ENCODE measurements around the gene FSTL4.
A peak's percentile ranks its signal among the peaks of the same experiment; 100 is the strongest.

FSTL4 gene

GRCh38 chr5:133423618-133424282, 188.6 kb downstream of the FSTL4 start:
- DNase-seq, result peak; percentile 41

GRCh38 chr5:133423011-133423617, 189.2 kb downstream of the FSTL4 start:
- DNase-seq, result no peak

- DNase-seq, result no peak
Observed at GRCh38 chr5:133421806-133422205, 190.5 kb downstream of the FSTL4 start.

GRCh38 chr5:133421394-133421793, 190.9 kb downstream of the FSTL4 start:
- DNase-seq, result no peak

GRCh38 chr5:133420440-133421301, 191.7 kb downstream of the FSTL4 start:
- no peak for DNase-seq

GRCh38 chr5:133415906-133416305, 196.4 kb downstream of the FSTL4 start:
- DNase-seq, result no peak

GRCh38 chr5:133415506-133415905, 196.8 kb downstream of the FSTL4 start:
- DNase-seq, result no peak

- DNase-seq, result no peak
Observed at GRCh38 chr5:133412661-133413060, 199.7 kb downstream of the FSTL4 start.

- DNase-seq, result no peak
Observed at GRCh38 chr5:133410335-133410828, 202.0 kb downstream of the FSTL4 start.

- DNase-seq, result no peak
Observed at GRCh38 chr5:133409210-133409674, 203.1 kb downstream of the FSTL4 start.

- DNase-seq, result no peak
Observed at GRCh38 chr5:133408322-133408721, 204.0 kb downstream of the FSTL4 start.

GRCh38 chr5:133406977-133407632, 205.2 kb downstream of the FSTL4 start:
- DNase-seq, result no peak

GRCh38 chr5:133406208-133406976, 205.9 kb downstream of the FSTL4 start:
- no peak for DNase-seq

GRCh38 chr5:133405275-133406034, 206.9 kb downstream of the FSTL4 start:
- no peak for DNase-seq

- no peak for DNase-seq
Observed at GRCh38 chr5:133404724-133405123, 207.6 kb downstream of the FSTL4 start.

GRCh38 chr5:133403741-133404364, 208.5 kb downstream of the FSTL4 start:
- DNase-seq, result no peak

- DNase-seq, result no peak
Observed at GRCh38 chr5:133402775-133403174, 209.6 kb downstream of the FSTL4 start.

GRCh38 chr5:133401731-133402347, 210.5 kb downstream of the FSTL4 start:
- no peak for DNase-seq

- DNase-seq, result no peak
Observed at GRCh38 chr5:133400831-133401351, 211.4 kb downstream of the FSTL4 start.

GRCh38 chr5:133400120-133400519, 212.2 kb downstream of the FSTL4 start:
- DNase-seq, result no peak

All from NCI-H345 (cell line).